Ishikawa (cell line): ENCODE results near the gene AVL9.

Experiments used
- CEBPB ChIP-seq: IDR thresholded peaks from 2 replicates; pipeline ENCODE4 v1.6.1; 2012
- CREB1 ChIP-seq: IDR thresholded peaks from 2 replicates; pipeline ENCODE4 v1.6.1; 2012; ENCODE audit warnings: low read depth
- EGR1 ChIP-seq: IDR thresholded peaks from 2 replicates; pipeline ENCODE4 v1.6.1; 2012
- EP300 ChIP-seq: IDR thresholded peaks from 2 replicates; pipeline ENCODE4 v1.6.1; 2012; ENCODE audit warnings: borderline replicate concordance
- FOXM1 ChIP-seq: IDR thresholded peaks from 2 replicates; pipeline ENCODE4 v1.6.1; 2012; ENCODE audit warnings: low read depth, borderline replicate concordance
- MAX ChIP-seq: IDR thresholded peaks from 2 replicates; pipeline ENCODE4 v1.6.1; 2012
- NFIC ChIP-seq: IDR thresholded peaks from 2 replicates; pipeline ENCODE4 v1.6.1; 2012
- RAD21 ChIP-seq: IDR thresholded peaks from 2 replicates; pipeline ENCODE4 v1.6.1; 2012; ENCODE audit warnings: low read depth
- TAF1 ChIP-seq: IDR thresholded peaks from 2 replicates; pipeline ENCODE4 v1.6.1; 2012; ENCODE audit warnings: low read depth, mild to moderate bottlenecking
- TCF12 ChIP-seq: IDR thresholded peaks from 2 replicates; pipeline ENCODE4 v1.6.1; 2012; ENCODE audit warnings: low read depth
- TEAD4 ChIP-seq: IDR thresholded peaks from 2 replicates; pipeline ENCODE4 v1.6.1; 2012
- YY1 ChIP-seq: IDR thresholded peaks from 2 replicates; pipeline ENCODE4 v1.6.1; 2012; ENCODE audit warnings: low read depth
- ZBTB7A ChIP-seq: IDR thresholded peaks from 2 replicates; pipeline ENCODE4 v1.6.1; 2012; ENCODE audit warnings: low read depth
- TF ChIP-seq, protein P1 (sequence below): IDR thresholded peaks from 2 replicates; pipeline ENCODE4 v1.6.1; 2012
- TF ChIP-seq, protein P2 (sequence below): IDR thresholded peaks from 2 replicates; pipeline ENCODE4 v1.6.1; 2012; ENCODE audit warnings: low read depth, mild to moderate bottlenecking

The AVL9 gene

GRCh38 chr7:32502728-32503127 is 7.4 kb downstream of the AVL9 start:
- TF ChIP-seq, protein P1, sequence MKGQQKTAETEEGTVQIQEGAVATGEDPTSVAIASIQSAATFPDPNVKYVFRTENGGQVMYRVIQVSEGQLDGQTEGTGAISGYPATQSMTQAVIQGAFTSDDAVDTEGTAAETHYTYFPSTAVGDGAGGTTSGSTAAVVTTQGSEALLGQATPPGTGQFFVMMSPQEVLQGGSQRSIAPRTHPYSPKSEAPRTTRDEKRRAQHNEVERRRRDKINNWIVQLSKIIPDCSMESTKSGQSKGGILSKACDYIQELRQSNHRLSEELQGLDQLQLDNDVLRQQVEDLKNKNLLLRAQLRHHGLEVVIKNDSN: no peak
- TF ChIP-seq, protein P2, sequence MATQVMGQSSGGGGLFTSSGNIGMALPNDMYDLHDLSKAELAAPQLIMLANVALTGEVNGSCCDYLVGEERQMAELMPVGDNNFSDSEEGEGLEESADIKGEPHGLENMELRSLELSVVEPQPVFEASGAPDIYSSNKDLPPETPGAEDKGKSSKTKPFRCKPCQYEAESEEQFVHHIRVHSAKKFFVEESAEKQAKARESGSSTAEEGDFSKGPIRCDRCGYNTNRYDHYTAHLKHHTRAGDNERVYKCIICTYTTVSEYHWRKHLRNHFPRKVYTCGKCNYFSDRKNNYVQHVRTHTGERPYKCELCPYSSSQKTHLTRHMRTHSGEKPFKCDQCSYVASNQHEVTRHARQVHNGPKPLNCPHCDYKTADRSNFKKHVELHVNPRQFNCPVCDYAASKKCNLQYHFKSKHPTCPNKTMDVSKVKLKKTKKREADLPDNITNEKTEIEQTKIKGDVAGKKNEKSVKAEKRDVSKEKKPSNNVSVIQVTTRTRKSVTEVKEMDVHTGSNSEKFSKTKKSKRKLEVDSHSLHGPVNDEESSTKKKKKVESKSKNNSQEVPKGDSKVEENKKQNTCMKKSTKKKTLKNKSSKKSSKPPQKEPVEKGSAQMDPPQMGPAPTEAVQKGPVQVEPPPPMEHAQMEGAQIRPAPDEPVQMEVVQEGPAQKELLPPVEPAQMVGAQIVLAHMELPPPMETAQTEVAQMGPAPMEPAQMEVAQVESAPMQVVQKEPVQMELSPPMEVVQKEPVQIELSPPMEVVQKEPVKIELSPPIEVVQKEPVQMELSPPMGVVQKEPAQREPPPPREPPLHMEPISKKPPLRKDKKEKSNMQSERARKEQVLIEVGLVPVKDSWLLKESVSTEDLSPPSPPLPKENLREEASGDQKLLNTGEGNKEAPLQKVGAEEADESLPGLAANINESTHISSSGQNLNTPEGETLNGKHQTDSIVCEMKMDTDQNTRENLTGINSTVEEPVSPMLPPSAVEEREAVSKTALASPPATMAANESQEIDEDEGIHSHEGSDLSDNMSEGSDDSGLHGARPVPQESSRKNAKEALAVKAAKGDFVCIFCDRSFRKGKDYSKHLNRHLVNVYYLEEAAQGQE: no peak
- TF ChIP-seq NFIC (no peak), FOXM1 (no peak), CREB1 (no peak), TAF1 (no peak), MAX (no peak)

DNA sequence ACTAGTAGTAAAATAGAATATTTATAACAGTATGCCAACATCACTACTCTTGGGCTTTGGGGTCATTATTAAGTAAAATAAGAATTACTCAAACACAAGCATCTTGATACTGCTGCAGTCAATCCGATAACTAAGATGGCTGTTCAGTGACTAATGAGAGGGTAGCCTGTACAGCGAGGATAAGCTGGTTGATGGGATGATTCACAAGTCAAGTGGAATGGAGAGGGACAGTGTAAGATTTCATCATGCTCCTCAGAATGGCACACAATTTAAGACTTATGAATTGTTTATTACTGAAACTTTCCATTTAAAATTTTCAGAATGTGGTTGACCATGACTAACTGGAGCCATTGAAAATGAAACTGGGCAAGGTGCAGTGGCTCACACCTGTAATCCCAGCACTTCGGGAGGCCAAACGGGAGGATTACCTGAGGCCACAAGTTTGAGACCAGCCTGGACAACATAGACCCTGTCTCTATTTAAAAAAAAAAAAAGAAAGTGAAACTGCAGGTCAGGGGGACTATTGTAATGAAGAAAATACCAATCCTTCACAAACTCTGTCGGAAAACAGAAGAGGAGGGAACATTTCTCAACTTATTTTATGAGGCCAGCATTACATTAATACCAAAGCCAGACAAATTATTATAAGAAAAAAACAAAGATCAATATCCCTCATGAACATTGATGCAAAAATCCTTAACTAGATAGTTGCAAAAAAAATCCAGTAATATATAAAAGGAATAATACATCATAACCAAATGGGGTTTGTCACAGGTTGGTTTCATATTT is 11.2 kb downstream of the AVL9 start:
- no peak for TF ChIP-seq CEBPB
- no peak for TF ChIP-seq YY1
- no peak for TF ChIP-seq TCF12
- no peak for TF ChIP-seq ZBTB7A
- TF ChIP-seq, protein P1: no peak
- TF ChIP-seq MAX: no peak
- no peak for TF ChIP-seq TEAD4
- TF ChIP-seq, protein P2: no peak
- no peak for TF ChIP-seq CREB1
- TF ChIP-seq NFIC: no peak
- no peak for TF ChIP-seq EP300
- TF ChIP-seq FOXM1: no peak

GRCh38 chr7:32507414-32507813 is 12.1 kb downstream of the AVL9 start:
- TF ChIP-seq MAX: no peak
- no peak for TF ChIP-seq RAD21

DNA sequence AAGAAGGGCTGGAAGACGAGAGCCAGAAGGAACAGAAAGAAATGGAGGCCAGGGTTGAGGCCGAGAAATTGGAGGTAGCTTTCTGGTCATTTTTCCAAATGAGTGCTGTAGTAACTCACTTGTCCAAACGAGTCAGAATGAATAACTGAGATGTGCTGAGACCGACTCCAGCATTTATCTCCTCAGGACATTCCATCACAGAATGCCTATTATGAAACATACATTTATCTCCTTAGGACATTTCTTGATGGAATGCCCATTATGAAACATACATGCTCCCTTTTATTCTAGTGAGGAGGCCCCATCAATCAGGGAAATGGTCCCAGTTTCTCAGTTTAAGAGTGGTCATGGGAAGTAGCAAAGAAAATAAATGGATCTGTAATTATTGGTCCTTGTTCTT is 16.5 kb downstream of the AVL9 start:
- TF ChIP-seq TEAD4 (no peak), EP300 (no peak), MAX (no peak), FOXM1 (no peak), NFIC (no peak), EGR1 (no peak), CEBPB (no peak), TAF1 (no peak), ZBTB7A (no peak)
- TF ChIP-seq, protein P1: no peak
- TF ChIP-seq, protein P2: no peak
